WERI-Rb-1 (cell line): ENCODE measurements around the gene ANXA6.
A peak's percentile ranks its signal among the peaks of the same experiment; 100 is the strongest.

ENCODE experiments used
- DNase-seq: peaks from one replicate; pipeline ENCODE4 v3.0.0-alpha.2; 2020
- H3K27ac ChIP-seq: fragments of 250-450 bp; sonication (Bioruptor Pico); 2 replicates; pipeline ENCODE4 v1.5.1; 2020; ENCODE audit warnings: mild to moderate bottlenecking, moderate library complexity
- H3K27me3 ChIP-seq: fragments of 250-450 bp; sonication (Bioruptor Pico); 2 replicates; pipeline ENCODE4 v1.5.1; 2021; ENCODE audit warnings: mild to moderate bottlenecking, low read depth, moderate library complexity; ENCODE audit not compliant: insufficient read depth, severe bottlenecking
- H3K36me3 ChIP-seq: fragments of 250-450 bp; sonication (Bioruptor Pico); 2 replicates; pipeline ENCODE4 v1.5.1; 2020; ENCODE audit warnings: mild to moderate bottlenecking, moderate library complexity
- H3K4me3 ChIP-seq: 2 replicates; pipeline ENCODE4 v1.5.1; 2011; ENCODE audit warnings: low read depth, mild to moderate bottlenecking, control low read depth, low read length
- H3K9me3 ChIP-seq: fragments of 250-450 bp; sonication (Bioruptor Pico); 2 replicates; pipeline ENCODE4 v1.5.1; 2021; ENCODE audit warnings: mild to moderate bottlenecking, moderate library complexity; ENCODE audit not compliant: severe bottlenecking
- TF ChIP-seq, protein P1 (sequence below): IDR thresholded peaks from 2 replicates; pipeline ENCODE4 v1.5.1; 2011; ENCODE audit warnings: low read depth, mild to moderate bottlenecking, control low read depth, inconsistent platforms, low read length

ANXA6 gene

DNA sequence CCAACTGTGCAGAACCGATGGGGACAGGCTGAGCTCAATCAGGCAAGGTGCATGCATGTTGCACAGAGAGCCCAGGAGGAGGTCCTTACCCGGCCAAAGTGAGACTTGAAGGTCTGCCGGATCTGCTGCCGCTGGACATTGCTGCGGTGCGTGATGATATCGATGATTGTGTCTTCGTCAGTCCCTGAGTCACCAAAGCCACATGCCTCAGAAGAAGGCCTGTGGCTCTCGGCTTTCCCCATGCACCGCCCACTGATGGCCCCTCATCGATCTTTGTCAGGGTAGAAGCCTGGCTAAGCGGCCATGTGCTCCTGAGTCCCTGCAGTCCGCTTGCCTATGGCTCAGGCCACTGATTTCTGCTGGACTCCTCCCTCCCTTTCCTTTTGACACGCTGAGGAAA lies 34.8 kb downstream of the ANXA6 start:
- Histone ChIP-seq H3K4me3 (no peak overlapping the region), H3K27me3 (no peaks in the 10 kb centered on the region), H3K27ac (no peak overlapping the region), H3K36me3 (peaks cover 9% of the 10 kb centered on the region; the same call in 1 of the 2 replicates), H3K9me3 (no peaks in the 10 kb centered on the region)
- TF ChIP-seq, protein P1, sequence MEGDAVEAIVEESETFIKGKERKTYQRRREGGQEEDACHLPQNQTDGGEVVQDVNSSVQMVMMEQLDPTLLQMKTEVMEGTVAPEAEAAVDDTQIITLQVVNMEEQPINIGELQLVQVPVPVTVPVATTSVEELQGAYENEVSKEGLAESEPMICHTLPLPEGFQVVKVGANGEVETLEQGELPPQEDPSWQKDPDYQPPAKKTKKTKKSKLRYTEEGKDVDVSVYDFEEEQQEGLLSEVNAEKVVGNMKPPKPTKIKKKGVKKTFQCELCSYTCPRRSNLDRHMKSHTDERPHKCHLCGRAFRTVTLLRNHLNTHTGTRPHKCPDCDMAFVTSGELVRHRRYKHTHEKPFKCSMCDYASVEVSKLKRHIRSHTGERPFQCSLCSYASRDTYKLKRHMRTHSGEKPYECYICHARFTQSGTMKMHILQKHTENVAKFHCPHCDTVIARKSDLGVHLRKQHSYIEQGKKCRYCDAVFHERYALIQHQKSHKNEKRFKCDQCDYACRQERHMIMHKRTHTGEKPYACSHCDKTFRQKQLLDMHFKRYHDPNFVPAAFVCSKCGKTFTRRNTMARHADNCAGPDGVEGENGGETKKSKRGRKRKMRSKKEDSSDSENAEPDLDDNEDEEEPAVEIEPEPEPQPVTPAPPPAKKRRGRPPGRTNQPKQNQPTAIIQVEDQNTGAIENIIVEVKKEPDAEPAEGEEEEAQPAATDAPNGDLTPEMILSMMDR = no peak
- DNase-seq = no peak

DNA sequence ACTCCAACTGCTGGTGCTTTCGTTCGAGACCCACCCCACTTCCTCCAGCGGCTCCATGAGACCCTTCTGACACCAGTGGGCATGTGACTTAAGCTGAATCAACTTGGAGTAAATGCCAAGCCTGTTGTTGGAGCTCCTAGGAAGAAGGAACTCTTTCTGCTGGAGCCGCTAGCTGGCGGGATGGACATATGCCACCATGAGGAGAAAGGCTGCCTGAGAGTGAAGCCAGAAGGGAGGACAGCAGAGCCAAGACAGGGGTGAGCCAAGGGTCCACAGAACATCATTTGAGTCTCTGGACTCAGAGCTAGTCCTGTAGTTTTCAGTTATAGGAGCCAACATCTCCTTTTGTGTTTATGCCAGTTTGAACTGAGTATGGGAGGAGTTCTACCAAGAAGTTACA lies 35.9 kb downstream of the ANXA6 start:
- H3K36me3 ChIP-seq = peaks cover 9% of the 10 kb centered on the region; the same call in 1 of the 2 replicates
- no peak overlapping the region for H3K4me3 ChIP-seq
- TF ChIP-seq, protein P1 = no peak
- H3K27me3 ChIP-seq = no peaks in the 10 kb centered on the region
- no peak overlapping the region for H3K27ac ChIP-seq
- no peaks in the 10 kb centered on the region for H3K9me3 ChIP-seq
- no peak for DNase-seq

DNA sequence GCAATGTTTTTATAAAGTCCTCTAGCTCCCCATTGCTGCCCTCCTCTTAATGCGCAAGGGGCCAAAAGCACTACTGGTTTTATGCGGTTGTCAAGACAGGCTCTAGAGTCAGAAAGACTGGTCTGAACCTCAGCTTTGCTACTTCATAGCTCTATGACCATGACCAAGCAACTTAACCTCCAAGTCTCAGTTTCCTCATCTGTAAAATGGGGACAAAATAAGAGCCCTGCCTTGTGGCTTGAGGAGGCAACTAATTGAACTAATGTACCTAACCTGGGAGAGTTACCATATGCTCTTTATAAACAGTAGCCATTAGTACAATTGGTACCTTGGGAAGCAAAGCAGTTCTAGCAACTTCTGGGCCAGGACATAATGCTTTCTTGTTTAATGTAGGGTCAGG lies 36.5 kb downstream of the ANXA6 start:
- Histone ChIP-seq H3K36me3 (peaks cover 9% of the 10 kb centered on the region; the same call in 1 of the 2 replicates), H3K4me3 (no peak overlapping the region), H3K9me3 (no peaks in the 10 kb centered on the region), H3K27ac (no peak overlapping the region), H3K27me3 (no peaks in the 10 kb centered on the region)
- TF ChIP-seq, protein P1 = no peak
- no peak for DNase-seq

DNA sequence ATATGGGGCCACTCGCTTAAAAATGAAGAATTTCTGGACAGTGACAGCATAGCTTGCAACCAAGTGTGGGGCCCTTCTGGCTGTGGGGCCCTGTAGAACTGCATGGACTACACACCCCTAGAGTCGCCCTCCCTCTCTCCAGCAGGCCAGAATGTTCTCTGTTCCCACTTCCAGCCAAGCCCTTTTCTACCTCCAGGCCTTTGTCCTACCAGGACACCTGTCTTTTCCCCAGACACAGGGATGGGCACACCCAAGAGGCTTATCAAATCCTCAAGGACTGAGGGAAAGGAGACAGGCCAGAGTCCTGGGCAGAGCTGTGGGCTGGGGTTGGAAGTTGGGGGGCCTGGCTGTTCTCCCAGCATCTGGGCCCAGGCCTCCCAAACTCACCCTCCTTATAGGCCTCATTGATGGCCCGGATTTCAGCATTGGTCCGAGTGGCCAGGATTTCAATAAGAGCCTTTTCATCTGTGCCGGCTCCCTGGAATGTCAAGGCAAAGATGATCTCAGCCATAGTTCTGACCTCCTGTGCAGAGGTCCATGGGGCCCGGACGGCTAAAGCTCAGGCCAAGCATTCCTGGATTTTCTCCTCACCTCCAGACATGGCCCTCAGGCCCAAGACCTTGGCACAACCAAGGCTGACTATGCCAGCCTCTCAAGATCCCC lies 38.5 kb downstream of the ANXA6 start:
- Histone ChIP-seq H3K36me3 (peaks cover 9% of the 10 kb centered on the region; the same call in 1 of the 2 replicates), H3K4me3 (no peak overlapping the region)
- no peak for DNase-seq

DNA sequence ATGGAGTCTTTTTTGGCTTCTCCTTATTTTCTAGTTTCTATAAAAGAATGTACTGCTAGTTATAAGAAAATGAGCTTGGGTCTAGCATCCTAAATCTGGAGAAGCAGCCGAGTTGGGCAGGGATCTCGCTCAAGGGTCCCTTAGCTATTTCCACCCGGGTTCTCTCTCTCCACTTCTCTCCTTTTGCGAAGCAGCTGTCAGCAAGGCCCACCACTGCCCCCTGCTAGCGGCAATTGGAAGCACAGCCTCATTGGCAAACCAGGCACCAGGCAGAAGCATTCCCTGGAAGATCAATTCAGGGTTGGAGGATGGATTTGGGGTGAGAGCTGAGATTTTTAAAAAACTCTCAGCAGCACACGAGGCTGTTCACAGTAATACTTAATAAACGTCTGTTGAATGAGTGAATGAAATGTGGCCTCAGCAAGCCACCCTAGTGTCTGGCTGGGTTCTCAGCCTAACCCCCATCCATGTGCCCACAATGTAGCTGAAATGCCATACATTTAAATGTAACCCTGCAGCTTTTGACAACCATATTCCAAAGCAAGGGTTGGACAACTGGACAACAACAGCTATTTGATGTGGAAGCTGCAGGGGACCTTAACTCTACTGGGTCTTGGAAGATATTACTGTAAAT lies 42.2 kb downstream of the ANXA6 start:
- H3K27me3 ChIP-seq = no peaks in the 10 kb centered on the region
- DNase-seq = peak; percentile 74
- TF ChIP-seq, protein P1 = peak; percentile 88
- no peaks in the 10 kb centered on the region for H3K9me3 ChIP-seq
- no peak overlapping the region for H3K27ac ChIP-seq
- no peaks in the 10 kb centered on the region for H3K36me3 ChIP-seq
- H3K4me3 ChIP-seq = no peak overlapping the region

More for the DNA sequence above, 38.5 kb downstream of the ANXA6 start:
- H3K27me3 ChIP-seq = no peaks in the 10 kb centered on the region
- H3K9me3 ChIP-seq = no peaks in the 10 kb centered on the region
- no peak overlapping the region for H3K27ac ChIP-seq
- TF ChIP-seq, protein P1 = no peak
